ENCODE results near the gene MLLT6.

The MLLT6 gene

DNA sequence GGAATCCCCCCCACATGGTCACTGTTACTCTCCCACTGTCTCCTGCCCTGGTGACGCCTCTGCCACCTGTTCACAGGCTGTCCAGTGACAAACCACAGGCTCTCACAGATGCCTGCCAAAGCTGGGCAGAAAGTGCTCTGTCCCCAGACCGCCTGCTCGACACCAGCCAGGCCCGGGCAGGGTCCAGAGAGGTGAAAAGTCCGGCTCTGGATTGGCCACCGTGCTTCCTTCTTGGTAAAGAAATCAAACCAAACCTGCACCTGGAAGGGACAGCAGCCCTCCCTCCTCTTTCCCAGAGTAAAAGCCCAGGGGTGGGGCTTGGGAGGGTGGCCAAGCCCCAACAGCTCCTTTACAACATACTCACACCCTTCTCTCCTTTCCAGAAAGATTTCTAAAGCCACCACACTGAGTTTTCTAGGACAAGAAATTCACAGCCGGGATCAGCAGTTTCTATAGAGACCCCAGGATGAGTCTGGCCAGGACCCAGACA lies 36.9 kb downstream of the MLLT6 start:
- Histone ChIP-seq H3K4me3 (ENCODE audit: low read depth, low read length) (peak overlapping the region; percentile 19; the same call in 1 of the 2 replicates), H3K9me3 (no peaks in the 10 kb centered on the region), H3K36me3 (peaks cover 34% of the 10 kb centered on the region), H3K4me1 (peaks cover 37% of the 10 kb centered on the region), H3K27me3 (no peaks in the 10 kb centered on the region)
- DNase-seq, result no peak
- TF ChIP-seq, protein P1, sequence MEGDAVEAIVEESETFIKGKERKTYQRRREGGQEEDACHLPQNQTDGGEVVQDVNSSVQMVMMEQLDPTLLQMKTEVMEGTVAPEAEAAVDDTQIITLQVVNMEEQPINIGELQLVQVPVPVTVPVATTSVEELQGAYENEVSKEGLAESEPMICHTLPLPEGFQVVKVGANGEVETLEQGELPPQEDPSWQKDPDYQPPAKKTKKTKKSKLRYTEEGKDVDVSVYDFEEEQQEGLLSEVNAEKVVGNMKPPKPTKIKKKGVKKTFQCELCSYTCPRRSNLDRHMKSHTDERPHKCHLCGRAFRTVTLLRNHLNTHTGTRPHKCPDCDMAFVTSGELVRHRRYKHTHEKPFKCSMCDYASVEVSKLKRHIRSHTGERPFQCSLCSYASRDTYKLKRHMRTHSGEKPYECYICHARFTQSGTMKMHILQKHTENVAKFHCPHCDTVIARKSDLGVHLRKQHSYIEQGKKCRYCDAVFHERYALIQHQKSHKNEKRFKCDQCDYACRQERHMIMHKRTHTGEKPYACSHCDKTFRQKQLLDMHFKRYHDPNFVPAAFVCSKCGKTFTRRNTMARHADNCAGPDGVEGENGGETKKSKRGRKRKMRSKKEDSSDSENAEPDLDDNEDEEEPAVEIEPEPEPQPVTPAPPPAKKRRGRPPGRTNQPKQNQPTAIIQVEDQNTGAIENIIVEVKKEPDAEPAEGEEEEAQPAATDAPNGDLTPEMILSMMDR (IDR thresholded peaks at IDR 0.05; ENCODE audit: low read depth, low read length), result no peak

DNA sequence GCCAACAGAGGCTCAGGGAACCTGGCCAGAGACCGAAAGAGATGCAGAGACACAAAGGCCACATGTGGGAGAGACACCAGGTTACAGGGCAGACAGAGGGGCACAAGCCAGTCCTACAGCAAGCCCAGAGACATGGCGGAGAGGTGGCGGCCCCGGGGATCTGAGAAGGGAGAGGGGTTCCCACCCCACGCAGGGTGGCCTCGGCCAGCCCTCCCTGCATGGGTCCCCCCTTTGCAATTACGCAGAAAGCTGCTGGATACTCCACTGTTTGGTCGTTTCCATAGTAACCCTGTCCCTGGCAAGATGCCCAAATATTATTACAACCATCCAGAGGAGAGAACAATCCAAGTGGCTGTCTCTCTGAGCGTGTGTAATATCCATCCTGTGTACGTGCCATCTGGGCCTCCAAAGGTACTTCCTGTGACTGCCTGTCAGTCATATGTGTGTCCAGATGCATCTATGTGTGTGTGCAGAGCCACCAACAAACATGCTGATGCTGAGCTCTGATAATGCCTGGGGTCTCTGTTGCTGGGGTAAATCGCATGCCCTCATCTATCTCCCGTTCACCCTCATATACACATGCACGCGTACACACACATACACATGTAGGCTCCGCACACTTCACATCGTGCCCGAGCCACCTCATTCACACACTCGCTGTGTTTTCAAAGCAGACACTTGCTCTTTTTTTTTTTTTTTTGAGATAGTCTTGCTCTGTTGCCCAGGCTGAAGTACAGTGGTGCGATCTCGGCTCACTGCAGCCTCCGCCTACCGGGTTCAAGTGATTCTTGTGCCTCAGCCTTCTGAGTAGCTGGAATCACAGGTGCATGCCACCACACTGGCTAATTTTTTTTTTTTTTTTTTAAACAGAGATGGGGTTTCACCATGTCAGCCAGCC lies 37.6 kb downstream of the MLLT6 start:
- DNase-seq, result peak; percentile 79
- H3K36me3 ChIP-seq, result peaks cover 28% of the 10 kb centered on the region
- H3K4me3 ChIP-seq (ENCODE audit: low read depth, low read length), result peak overlapping the region; percentile 19; the same call in 1 of the 2 replicates
- H3K9me3 ChIP-seq, result no peaks in the 10 kb centered on the region
- TF ChIP-seq, protein P1 (IDR thresholded peaks at IDR 0.05; ENCODE audit: low read depth, low read length), result no peak
- H3K4me1 ChIP-seq, result peaks cover 37% of the 10 kb centered on the region
- H3K27me3 ChIP-seq, result no peaks in the 10 kb centered on the region

DNA sequence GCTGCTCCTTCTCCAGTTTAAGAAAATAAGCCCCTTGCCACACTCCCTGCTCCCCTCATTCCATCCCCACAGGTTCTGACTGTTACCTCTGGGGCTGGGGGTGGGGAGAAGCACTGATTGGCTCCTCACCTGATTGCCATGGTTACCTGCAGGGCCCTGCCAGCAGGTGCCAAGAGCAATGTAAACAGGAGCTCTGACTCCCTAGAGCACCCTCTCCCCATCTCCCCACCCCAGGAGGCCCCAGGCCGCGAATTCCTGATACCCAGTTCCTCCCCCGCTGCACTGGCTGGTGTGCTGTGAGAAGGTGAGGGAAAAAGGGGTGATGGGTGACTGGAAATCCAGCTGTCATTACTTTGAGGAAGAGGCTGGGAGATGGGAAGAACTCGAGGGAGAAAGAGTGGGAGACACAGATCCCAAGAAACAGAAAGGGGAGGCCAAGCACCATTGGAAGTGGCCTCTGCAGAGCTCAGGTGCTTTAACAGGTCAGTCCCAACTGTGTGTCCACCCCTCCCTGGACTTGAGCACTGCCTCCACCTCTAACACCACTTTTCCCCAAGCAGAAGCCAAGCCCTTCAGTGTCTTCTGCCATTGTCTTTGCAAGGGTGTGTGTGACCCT lies 38.6 kb downstream of the MLLT6 start:
- no peak overlapping the region for H3K4me3 ChIP-seq (ENCODE audit: low read depth, low read length)
- H3K27me3 ChIP-seq, result no peaks in the 10 kb centered on the region
- no peak for DNase-seq
- H3K4me1 ChIP-seq, result peaks cover 37% of the 10 kb centered on the region
- H3K9me3 ChIP-seq, result no peaks in the 10 kb centered on the region
- H3K36me3 ChIP-seq, result peaks cover 20% of the 10 kb centered on the region
- TF ChIP-seq, protein P1 (IDR thresholded peaks at IDR 0.05; ENCODE audit: low read depth, low read length), result no peak

DNA sequence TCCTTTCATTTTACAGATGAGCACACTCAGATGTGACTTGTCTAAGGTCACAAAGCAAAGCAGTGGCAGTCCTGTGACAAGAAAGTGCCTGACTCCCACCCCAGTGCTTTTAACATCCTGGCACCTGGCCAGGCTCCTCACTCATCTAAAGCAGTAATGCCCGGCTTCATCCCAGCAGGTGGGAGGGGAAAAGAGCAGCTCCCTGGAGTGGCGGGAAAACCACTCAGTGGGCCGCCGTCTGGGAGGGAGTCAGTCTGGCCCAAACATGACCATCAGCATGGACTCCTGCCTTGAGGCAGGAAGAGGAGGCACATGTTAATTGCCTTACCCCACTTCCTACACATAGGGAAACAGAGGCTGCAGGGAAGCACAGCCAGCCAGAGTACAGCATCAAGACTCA lies 40.5 kb downstream of the MLLT6 start:
- Histone ChIP-seq H3K4me3 (ENCODE audit: low read depth, low read length) (peak overlapping the region; percentile 96), H3K36me3 (peaks cover 6% of the 10 kb centered on the region), H3K4me1 (peaks cover 40% of the 10 kb centered on the region), H3K9me3 (no peaks in the 10 kb centered on the region), H3K27me3 (no peaks in the 10 kb centered on the region)
- DNase-seq, result peak; percentile 79
- TF ChIP-seq, protein P1 (IDR thresholded peaks at IDR 0.05; ENCODE audit: low read depth, low read length), result no peak

DNA sequence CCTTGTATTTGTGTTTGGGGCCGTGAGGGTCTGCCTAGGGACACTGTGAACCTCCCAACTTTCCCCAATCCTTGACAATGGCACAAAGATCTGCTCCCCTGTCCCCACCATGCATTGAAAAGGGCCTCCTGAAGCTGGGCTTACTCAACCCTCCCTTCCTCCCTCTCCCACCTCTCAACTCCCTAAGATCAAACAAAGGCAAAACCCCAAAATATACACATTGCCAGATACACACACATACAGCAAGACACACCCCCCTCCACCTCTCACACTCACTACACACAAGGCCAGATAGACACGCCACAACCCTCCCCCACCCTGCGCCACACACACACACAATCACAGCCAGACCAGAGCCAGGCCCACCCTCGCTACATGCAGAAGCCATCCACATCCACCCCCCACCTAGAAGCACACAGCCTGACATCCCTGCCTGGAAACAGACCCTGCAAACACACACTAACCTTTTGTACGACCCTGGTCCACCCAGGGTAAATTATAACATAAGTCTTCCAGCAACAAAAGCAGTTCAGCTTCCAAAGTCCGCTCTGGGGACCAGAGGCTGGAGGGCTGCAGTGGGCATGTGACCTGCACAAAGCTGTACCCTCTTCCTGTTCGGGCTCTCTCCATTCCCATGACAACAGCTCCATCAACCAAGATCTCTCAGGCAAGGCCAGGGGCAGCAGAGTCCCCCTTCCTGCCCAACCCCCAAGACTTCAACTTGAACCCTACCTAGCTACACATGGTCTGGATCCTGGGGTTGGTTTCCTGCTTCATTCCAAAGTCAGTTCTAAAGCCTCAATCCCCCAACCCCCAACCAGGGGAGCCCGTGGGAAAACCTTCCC lies 41.2 kb downstream of the MLLT6 start:
- Histone ChIP-seq H3K4me1 (peaks cover 42% of the 10 kb centered on the region), H3K36me3 (no peaks in the 10 kb centered on the region; the same call in none of the 2 replicates), H3K27me3 (no peaks in the 10 kb centered on the region), H3K4me3 (ENCODE audit: low read depth, low read length) (peak overlapping the region; percentile 96), H3K9me3 (no peaks in the 10 kb centered on the region)
- DNase-seq, result no peak
- TF ChIP-seq, protein P1 (IDR thresholded peaks at IDR 0.05; ENCODE audit: low read depth, low read length), result no peak

Data from BE2C (cell line).